Epithelial cell of proximal tubule (primary cell): ENCODE results near the gene ATP7B. TPM values are rescaled to one million over a fixed set of nuclear protein-coding genes. Genes with fewer than 3 reads are reported as not detected.

Experiments
- DNase-seq: peaks from one replicate; pipeline ENCODE4 v3.0.0-alpha.2; 2011; ENCODE audit warnings: low read depth
- H3K4me3 ChIP-seq: 2 replicates; pipeline ENCODE4 v1.5.1; 2011; ENCODE audit warnings: low read depth, mild to moderate bottlenecking, low read length
- CTCF ChIP-seq: conservative IDR thresholded peaks from 2 replicates; pipeline ENCODE4 v1.5.1; 2012; ENCODE audit warnings: low read depth, mild to moderate bottlenecking, low read length
- total RNA-seq: library from RNA; depleted of rRNA; stranded (reverse); fragments of >200 nt; gene quantifications from 2 replicates; pipeline ENCODE4 v1.2.3, GENCODE V29; 2015

The ATP7B gene
- total RNA-seq, 1 donor from 2014 or later, result 3.5 TPM

DNA sequence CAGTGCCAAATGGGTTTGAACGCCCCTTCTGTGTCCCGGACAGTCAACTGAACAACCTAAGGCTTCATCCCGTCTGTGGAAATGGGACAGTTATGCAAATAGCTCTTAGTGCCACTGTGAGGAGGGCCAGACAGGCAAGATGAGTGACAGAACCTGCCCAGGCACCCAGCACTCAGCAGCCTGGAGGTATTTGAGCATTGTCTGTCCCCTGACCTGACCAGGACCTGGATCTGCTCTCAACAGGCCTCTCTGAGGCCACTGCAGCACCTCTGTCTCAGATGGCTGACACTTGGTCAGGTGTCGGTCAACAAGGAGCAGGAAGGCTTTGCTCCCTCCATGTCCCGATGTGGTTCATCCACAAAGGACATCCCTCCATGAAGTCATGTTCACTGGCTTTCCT lies 81.6 kb downstream of the ATP7B start:
- no peak for DNase-seq
- H3K4me3 ChIP-seq, result no peak overlapping the region
- TF ChIP-seq CTCF, result no peak

- DNase-seq, result no peak
- no peak for TF ChIP-seq CTCF
- no peak overlapping the region for H3K4me3 ChIP-seq
These were observed 83.0 kb downstream of the ATP7B start for GRCh38 chr13:51928231-51928630.

- no peak overlapping the region for H3K4me3 ChIP-seq
- no peak for TF ChIP-seq CTCF
- DNase-seq, result no peak
These were observed 84.1 kb downstream of the ATP7B start for GRCh38 chr13:51927129-51927528.

DNA sequence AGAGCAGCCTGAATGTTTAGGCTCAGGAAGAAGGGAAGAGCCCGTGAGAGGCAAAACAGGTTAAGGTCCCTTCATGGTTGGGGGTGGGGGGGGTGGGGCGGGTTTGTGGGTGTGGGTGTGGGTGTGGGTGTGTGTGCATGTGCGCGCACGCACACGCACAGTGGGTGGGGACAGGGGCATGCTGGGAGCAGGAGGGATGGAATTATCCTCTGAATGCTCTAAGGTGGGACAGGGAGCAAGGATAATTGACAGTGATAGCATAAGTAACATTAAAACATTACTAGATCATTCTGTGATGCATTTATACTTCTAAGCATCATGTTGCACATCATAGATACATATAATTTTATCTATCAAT lies 84.7 kb downstream of the ATP7B start:
- DNase-seq, result no peak
- no peak for TF ChIP-seq CTCF
- no peak overlapping the region for H3K4me3 ChIP-seq

DNA sequence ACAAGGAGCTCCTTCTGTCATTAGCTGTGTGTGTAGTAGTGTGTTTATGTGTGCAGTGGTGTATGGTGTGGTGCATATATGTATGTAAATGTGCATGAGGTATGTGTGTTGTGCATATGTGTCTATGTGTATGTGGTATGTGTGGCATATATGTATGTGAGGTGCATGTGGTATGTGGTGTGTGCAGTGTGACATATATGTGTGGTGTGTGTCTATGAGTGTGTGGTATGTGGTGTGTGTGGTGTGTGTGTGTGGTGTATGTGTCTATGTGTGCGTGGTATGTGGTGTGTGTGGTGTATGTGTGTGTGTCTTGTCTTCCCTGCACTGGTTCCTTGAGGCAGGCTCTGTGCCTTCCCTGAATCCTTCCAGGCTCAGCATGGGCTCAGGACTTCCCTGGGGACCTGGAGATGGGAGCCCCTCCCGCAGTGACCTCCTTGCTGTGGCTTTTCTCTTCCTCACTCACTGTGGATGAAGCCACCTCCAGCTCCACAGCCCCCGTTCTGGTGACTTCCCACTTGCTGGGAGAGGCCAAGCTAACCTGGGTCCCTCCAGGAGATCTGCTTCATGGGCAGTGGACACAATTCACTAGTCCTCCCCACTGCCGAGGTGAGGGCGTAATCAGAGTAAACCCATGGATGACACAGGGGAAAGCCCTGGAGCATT lies 85.3 kb downstream of the ATP7B start:
- H3K4me3 ChIP-seq, result no peak overlapping the region
- DNase-seq, result no peak
- TF ChIP-seq CTCF, result no peak

DNA sequence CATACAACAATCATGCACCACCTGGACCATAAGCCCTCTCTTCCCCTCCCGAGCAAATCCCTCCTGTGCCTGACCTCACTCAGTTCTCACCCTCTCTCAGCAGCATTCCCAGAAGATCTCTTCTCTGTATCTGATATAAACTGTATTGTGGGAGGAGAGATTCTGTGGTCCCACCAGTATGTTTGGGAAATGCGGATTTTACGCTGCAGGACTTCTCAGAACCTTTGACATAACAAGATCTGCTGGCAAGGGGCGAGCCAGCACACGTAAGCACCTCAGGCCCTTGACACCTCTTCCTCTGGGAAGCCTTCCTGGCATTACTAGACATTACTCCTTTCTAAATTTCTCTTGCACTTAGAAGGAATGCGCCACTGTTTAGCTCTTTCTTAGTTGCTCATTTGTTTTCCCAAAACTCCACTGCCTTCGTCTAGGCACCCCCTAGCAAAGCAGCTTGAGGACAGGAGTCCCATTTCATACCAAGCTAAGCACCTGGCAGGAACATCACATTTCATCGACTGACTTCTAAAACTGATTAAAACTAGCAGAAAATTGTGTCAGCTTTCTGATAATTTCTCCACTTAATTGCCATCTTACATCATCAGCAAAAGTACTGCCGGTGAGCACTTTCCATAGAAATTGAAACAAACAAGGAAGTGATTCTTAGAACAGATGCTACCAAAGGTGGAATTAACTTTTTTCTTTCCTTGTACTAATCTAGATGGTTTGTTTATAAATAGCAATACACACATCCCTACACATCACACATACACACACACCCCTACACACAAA lies 86.3 kb downstream of the ATP7B start:
- no peak for DNase-seq
- TF ChIP-seq CTCF, result no peak
- H3K4me3 ChIP-seq, result no peak overlapping the region
